GM12878 (cell line): ENCODE data around the gene ZNF513.

ENCODE experiments used
- FOXK2 ChIP-seq: fragments of 450-650 bp; IDR thresholded peaks from 2 replicates; pipeline ENCODE4 v1.6.1; 2017; ENCODE audit warnings: mild to moderate bottlenecking, moderate library complexity
- POLR2A ChIP-seq: IDR thresholded peaks from 2 replicates; pipeline ENCODE4 v1.6.1; 2011; ENCODE audit warnings: low read depth, mild to moderate bottlenecking, low read length
- RAD21 ChIP-seq: IDR thresholded peaks from 2 replicates; pipeline ENCODE4 v1.6.1; 2011; ENCODE audit warnings: mild to moderate bottlenecking, low read depth, low read length, moderate library complexity; ENCODE audit not compliant: insufficient read depth
- SMC3 ChIP-seq: IDR thresholded peaks from 2 replicates; pipeline ENCODE4 v1.6.1; 2011; ENCODE audit warnings: low read length, improper control_type of control experiment, borderline replicate concordance
- SUPT20H ChIP-seq: IDR thresholded peaks from 2 replicates; pipeline ENCODE4 v1.6.1; 2011; ENCODE audit warnings: low read depth, mild to moderate bottlenecking, low read length, moderate library complexity, borderline replicate concordance; ENCODE audit not compliant: control insufficient read depth
- ZNF274 ChIP-seq: IDR thresholded peaks from one replicate; pipeline ENCODE4 v1.8.0; 2011; ENCODE audit not compliant: insufficient read length, insufficient read depth
- TF ChIP-seq, protein P1 (sequence below): IDR thresholded peaks from 2 replicates; pipeline ENCODE4 v1.6.1; 2012; ENCODE audit warnings: mild to moderate bottlenecking, low read depth, low read length
- TF ChIP-seq, protein P2 (sequence below), 3 experiments: IDR thresholded peaks in 2 of 3; conservative IDR thresholded peaks in 1 of 3; 2 replicates each; pipeline ENCODE4 v1.5.1; 2011; ENCODE audit warnings: low read depth in 3 of 3, low read length in 3 of 3, mild to moderate bottlenecking in 3 of 3, control low read depth in 2 of 3, moderate library complexity in 2 of 3, inconsistent platforms in 1 of 3, mixed read lengths in 1 of 3; ENCODE audit not compliant: control insufficient read depth in 2 of 3, insufficient read depth in 1 of 3; ENCODE audit errors: extremely low read depth in 1 of 3
- TF ChIP-seq, protein P3 (sequence below): IDR thresholded peaks from 2 replicates; pipeline ENCODE4 v1.6.1; 2012; ENCODE audit warnings: low read length, inconsistent platforms

DNA sequence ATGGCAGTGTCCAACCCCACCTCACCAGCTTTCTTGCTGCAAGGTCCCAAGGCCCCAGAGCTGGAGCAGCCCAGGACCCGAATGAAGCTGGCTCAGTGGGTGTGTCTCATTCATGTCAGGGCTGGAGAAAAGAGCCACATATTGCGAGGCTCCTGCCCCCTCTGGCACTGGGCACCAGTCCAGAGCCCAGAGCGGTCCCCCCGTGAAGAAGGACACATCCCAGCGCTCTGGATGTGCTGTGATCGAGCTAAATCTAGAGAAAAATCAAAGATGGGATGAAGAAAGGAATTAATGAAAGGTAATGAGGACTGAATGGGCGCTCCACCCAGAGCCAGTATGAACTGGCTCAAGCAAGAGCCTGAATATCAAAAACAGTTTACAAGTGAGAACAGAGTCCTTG lies 44.4 kb downstream of the ZNF513 start:
- no peak for TF ChIP-seq SMC3
- no peak for TF ChIP-seq SUPT20H
- TF ChIP-seq FOXK2, result no peak
- no peak for TF ChIP-seq RAD21
- TF ChIP-seq, protein P1, sequence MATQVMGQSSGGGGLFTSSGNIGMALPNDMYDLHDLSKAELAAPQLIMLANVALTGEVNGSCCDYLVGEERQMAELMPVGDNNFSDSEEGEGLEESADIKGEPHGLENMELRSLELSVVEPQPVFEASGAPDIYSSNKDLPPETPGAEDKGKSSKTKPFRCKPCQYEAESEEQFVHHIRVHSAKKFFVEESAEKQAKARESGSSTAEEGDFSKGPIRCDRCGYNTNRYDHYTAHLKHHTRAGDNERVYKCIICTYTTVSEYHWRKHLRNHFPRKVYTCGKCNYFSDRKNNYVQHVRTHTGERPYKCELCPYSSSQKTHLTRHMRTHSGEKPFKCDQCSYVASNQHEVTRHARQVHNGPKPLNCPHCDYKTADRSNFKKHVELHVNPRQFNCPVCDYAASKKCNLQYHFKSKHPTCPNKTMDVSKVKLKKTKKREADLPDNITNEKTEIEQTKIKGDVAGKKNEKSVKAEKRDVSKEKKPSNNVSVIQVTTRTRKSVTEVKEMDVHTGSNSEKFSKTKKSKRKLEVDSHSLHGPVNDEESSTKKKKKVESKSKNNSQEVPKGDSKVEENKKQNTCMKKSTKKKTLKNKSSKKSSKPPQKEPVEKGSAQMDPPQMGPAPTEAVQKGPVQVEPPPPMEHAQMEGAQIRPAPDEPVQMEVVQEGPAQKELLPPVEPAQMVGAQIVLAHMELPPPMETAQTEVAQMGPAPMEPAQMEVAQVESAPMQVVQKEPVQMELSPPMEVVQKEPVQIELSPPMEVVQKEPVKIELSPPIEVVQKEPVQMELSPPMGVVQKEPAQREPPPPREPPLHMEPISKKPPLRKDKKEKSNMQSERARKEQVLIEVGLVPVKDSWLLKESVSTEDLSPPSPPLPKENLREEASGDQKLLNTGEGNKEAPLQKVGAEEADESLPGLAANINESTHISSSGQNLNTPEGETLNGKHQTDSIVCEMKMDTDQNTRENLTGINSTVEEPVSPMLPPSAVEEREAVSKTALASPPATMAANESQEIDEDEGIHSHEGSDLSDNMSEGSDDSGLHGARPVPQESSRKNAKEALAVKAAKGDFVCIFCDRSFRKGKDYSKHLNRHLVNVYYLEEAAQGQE, result no peak
- TF ChIP-seq ZNF274, result no peak
- no peak for TF ChIP-seq POLR2A
- TF ChIP-seq, protein P2, sequence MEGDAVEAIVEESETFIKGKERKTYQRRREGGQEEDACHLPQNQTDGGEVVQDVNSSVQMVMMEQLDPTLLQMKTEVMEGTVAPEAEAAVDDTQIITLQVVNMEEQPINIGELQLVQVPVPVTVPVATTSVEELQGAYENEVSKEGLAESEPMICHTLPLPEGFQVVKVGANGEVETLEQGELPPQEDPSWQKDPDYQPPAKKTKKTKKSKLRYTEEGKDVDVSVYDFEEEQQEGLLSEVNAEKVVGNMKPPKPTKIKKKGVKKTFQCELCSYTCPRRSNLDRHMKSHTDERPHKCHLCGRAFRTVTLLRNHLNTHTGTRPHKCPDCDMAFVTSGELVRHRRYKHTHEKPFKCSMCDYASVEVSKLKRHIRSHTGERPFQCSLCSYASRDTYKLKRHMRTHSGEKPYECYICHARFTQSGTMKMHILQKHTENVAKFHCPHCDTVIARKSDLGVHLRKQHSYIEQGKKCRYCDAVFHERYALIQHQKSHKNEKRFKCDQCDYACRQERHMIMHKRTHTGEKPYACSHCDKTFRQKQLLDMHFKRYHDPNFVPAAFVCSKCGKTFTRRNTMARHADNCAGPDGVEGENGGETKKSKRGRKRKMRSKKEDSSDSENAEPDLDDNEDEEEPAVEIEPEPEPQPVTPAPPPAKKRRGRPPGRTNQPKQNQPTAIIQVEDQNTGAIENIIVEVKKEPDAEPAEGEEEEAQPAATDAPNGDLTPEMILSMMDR (IDR thresholded peaks at IDR 0.05 in 2 of 3, conservative IDR thresholded peaks at IDR 0.05 in 1 of 3; ENCODE audit: control insufficient read depth in 2 of 3, extremely low read depth in 1 of 3, insufficient read depth in 1 of 3, low read depth in 3 of 3, low read length in 3 of 3), result no peak
- TF ChIP-seq, protein P3, sequence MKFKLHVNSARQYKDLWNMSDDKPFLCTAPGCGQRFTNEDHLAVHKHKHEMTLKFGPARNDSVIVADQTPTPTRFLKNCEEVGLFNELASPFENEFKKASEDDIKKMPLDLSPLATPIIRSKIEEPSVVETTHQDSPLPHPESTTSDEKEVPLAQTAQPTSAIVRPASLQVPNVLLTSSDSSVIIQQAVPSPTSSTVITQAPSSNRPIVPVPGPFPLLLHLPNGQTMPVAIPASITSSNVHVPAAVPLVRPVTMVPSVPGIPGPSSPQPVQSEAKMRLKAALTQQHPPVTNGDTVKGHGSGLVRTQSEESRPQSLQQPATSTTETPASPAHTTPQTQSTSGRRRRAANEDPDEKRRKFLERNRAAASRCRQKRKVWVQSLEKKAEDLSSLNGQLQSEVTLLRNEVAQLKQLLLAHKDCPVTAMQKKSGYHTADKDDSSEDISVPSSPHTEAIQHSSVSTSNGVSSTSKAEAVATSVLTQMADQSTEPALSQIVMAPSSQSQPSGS, result no peak
